ENCODE results near the gene PFKL.

DNA sequence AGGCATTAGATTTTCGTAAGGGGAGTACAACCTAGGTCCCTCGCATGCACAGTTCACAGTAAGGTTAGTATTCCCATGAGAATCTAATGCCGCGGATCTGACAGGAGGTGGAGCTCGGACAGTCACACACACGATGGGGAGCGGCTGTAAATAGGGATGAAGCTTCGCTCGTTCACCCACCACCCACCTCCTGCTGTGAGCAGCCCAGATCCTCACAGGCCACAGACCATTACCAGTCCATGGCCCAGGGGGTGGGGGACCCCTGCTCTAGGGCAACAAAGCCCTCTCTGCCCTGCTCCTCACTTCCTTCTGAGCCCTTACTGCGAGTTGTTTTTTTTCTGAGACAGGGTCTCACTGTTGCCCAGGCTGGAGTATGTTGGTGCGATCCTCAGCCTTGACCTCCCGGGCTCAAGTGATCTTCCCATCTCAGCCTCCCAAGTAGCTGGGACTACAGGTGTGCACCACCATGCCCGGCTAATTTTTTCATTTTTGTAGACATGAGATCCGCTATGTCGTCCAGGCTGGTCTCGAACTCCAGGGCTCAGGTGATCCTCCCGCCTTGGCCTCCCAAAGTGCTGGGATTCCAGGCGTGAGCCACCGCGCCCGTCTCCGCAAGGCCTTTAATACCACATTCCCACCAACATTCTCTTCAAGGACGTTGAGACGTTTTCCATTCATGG lies 74.9 kb downstream of the PFKL start:
- TF ChIP-seq RAD21 (IDR thresholded peaks at IDR 0.05; ENCODE audit: low read depth) (no peak), JUND (IDR thresholded peaks at IDR 0.05) (no peak), EZH2 (IDR thresholded peaks at IDR 0.05) (no peak), ATF3 (IDR thresholded peaks at IDR 0.05) (no peak), MAX (IDR thresholded peaks at IDR 0.05) (no peak), POLR2A (IDR thresholded peaks at IDR 0.05; ENCODE audit: borderline replicate concordance, extremely low read depth, insufficient read depth, insufficient read length) (no peak), SP1 (IDR thresholded peaks at IDR 0.05; ENCODE audit: low read depth) (no peak), POLR2AphosphoS5 (IDR thresholded peaks at IDR 0.05; ENCODE audit: low read depth, low read length) (no peak), CEBPB (IDR thresholded peaks at IDR 0.05; ENCODE audit: low read depth) (no peak), ZFX (IDR thresholded peaks at IDR 0.05) (no peak), EGR1 (IDR thresholded peaks at IDR 0.05; ENCODE audit: low read depth) (no peak)
- TF ChIP-seq, protein P1, sequence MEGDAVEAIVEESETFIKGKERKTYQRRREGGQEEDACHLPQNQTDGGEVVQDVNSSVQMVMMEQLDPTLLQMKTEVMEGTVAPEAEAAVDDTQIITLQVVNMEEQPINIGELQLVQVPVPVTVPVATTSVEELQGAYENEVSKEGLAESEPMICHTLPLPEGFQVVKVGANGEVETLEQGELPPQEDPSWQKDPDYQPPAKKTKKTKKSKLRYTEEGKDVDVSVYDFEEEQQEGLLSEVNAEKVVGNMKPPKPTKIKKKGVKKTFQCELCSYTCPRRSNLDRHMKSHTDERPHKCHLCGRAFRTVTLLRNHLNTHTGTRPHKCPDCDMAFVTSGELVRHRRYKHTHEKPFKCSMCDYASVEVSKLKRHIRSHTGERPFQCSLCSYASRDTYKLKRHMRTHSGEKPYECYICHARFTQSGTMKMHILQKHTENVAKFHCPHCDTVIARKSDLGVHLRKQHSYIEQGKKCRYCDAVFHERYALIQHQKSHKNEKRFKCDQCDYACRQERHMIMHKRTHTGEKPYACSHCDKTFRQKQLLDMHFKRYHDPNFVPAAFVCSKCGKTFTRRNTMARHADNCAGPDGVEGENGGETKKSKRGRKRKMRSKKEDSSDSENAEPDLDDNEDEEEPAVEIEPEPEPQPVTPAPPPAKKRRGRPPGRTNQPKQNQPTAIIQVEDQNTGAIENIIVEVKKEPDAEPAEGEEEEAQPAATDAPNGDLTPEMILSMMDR (IDR thresholded peaks at IDR 0.05 in 2 of 3, conservative IDR thresholded peaks at IDR 0.05 in 1 of 3; ENCODE audit: borderline replicate concordance in 1 of 3, insufficient read depth in 1 of 3, low read depth in 2 of 3, low read length in 2 of 3), result no peak

All from HCT116 (cell line).